ENCODE results near the gene NR3C1.

The NR3C1 gene

DNA sequence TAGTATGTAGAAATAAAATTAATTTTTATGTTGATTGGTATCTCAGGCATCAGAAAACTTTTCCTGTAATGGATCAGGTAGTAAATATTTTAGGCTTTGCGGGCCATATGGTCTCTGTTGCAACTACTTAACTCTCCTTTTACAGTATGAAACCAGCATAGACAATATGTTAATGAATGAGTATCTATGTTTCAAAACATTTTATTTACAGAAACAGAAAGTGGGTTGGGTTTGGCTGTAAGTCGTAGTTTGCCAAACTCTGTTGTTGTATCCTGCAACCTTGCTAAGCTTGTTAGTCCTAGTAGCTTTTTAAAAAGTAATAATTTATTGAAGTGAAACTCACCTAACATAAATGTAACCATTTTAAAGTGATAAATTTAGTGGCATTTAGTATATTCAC is 132.1 kb downstream of the NR3C1 start:
- no peaks in the 10 kb centered on the region for H3K36me3 ChIP-seq
- H3K4me1 ChIP-seq: no peaks in the 10 kb centered on the region
- H3K9me3 ChIP-seq: no peaks in the 10 kb centered on the region
- no peak for DNase-seq
- TF ChIP-seq, protein P1, sequence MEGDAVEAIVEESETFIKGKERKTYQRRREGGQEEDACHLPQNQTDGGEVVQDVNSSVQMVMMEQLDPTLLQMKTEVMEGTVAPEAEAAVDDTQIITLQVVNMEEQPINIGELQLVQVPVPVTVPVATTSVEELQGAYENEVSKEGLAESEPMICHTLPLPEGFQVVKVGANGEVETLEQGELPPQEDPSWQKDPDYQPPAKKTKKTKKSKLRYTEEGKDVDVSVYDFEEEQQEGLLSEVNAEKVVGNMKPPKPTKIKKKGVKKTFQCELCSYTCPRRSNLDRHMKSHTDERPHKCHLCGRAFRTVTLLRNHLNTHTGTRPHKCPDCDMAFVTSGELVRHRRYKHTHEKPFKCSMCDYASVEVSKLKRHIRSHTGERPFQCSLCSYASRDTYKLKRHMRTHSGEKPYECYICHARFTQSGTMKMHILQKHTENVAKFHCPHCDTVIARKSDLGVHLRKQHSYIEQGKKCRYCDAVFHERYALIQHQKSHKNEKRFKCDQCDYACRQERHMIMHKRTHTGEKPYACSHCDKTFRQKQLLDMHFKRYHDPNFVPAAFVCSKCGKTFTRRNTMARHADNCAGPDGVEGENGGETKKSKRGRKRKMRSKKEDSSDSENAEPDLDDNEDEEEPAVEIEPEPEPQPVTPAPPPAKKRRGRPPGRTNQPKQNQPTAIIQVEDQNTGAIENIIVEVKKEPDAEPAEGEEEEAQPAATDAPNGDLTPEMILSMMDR (IDR thresholded peaks at IDR 0.05): no peak
- intact Hi-C loops (cut with DNase I; ENCODE audit: low total_unique reads): no loop called here
- H3K27ac ChIP-seq: no peak overlapping the region
- H3K27me3 ChIP-seq: no peaks in the 10 kb centered on the region
- no peak overlapping the region for H3K4me3 ChIP-seq

DNA sequence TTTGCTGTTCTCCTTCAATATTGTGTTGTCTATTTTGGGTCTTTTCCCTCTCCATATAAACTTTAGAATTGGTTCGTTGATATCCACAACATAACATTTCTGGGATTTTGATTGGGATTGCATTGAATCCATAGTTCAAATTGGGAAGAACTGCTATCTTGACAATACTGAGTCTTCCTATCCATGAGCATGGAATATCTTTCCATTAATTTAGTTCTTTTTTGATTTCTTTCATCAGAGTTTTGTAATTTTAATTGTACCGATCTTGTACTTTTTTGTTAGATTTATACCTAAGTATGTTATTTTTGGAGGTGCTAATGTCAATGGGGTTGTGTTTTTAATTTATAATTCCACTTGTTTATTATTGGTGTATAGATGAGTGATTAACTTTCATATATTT is 135.1 kb downstream of the NR3C1 start:
- TF ChIP-seq, protein P1 (IDR thresholded peaks at IDR 0.05): no peak
- Histone ChIP-seq H3K36me3 (no peaks in the 10 kb centered on the region), H3K9me3 (peaks cover 0 to 3% (median 0%) of the 10 kb centered on the region in 3 donors), H3K27me3 (no peaks in the 10 kb centered on the region), H3K4me1 (no peaks in the 10 kb centered on the region), H3K27ac (no peak overlapping the region), H3K4me3 (no peak overlapping the region)
- intact Hi-C loops (cut with DNase I; ENCODE audit: low total_unique reads): no loop called here
- DNase-seq: no peak

DNA sequence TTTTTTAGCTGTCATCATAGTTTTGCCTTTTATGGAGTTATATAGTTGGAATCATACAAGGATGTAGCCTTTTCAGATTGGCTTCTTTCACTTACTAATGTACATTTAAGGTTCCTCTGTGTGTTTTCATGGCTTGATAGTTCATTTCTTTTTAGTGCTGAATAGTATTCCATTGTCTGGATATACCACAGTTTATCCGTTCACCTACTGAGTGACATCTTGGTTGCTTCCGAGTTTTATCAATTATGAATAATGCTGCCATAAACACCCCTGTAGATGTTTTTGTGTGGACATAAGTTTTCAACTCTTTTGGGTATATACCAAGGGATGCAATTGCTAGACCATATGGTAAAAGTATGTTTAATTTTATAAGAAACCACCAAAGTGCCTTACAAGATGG is 136.3 kb downstream of the NR3C1 start:
- DNase-seq: no peak
- no peaks in the 10 kb centered on the region for H3K27me3 ChIP-seq
- TF ChIP-seq, protein P1 (IDR thresholded peaks at IDR 0.05): no peak
- no peak overlapping the region for H3K27ac ChIP-seq
- H3K36me3 ChIP-seq: no peaks in the 10 kb centered on the region
- H3K9me3 ChIP-seq: peaks cover 0 to 3% (median 0%) of the 10 kb centered on the region in 3 donors
- no peak overlapping the region for H3K4me3 ChIP-seq
- H3K4me1 ChIP-seq: no peaks in the 10 kb centered on the region
- intact Hi-C loops (cut with DNase I; ENCODE audit: low total_unique reads): no loop called here

DNA sequence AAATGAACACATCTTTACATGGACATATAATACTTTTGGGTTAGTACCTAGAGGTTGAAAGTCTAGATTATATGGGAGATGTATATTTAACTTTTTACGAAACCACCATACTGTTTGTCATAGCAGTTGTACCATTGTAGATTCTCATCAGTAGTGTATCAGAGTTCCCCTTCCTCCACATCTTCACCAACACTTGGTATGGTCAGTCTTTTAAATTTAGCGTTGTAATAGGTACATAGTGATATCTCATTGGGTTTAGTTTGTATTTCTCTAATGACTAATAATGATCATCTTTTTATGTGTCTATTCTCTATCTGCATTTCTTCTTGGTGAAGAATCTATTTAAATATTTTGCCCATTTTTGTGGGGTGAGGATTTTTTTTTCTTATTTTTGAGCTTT is 137.5 kb downstream of the NR3C1 start:
- no peaks in the 10 kb centered on the region for H3K4me1 ChIP-seq
- no peak overlapping the region for H3K4me3 ChIP-seq
- no peaks in the 10 kb centered on the region for H3K36me3 ChIP-seq
- H3K27me3 ChIP-seq: no peaks in the 10 kb centered on the region
- TF ChIP-seq, protein P1 (IDR thresholded peaks at IDR 0.05): no peak
- H3K9me3 ChIP-seq: peaks cover 0 to 3% (median 0%) of the 10 kb centered on the region in 3 donors
- no peak for DNase-seq
- H3K27ac ChIP-seq: no peak overlapping the region
- intact Hi-C loops (cut with DNase I; ENCODE audit: low total_unique reads): no loop called here

DNA sequence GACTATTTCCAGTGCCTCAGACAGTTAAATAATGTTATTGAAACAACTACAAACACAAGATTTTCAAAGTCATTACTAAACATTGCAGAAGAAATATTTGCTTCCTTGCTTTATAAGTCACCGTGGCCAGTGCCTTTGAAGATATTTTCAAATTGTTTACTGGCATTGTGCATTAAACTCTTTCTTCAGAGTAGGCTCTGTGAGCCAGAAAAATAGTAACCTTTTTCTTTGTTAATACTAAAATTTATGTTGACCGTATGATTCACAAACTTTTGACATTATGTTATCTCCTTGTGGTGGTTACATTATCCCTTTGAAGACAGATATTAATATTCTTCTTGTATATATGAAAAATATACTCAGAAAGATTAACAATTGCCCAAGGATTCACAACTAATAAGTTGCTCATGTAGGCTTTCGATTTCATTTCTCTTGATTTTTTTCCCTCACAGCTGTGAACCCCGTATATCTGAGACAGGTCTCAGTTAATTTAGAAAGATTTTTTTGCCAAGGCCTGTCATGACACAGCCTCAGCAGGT is 140.1 kb downstream of the NR3C1 start:
- Histone ChIP-seq H3K4me3 (no peak overlapping the region), H3K9me3 (peaks cover 0 to 3% (median 0%) of the 10 kb centered on the region in 3 donors)
- DNase-seq: no peak

More for the DNA sequence above, 140.1 kb downstream of the NR3C1 start:
- Histone ChIP-seq H3K27me3 (no peaks in the 10 kb centered on the region), H3K4me1 (no peaks in the 10 kb centered on the region), H3K27ac (no peak overlapping the region), H3K36me3 (no peaks in the 10 kb centered on the region)
- TF ChIP-seq, protein P1 (IDR thresholded peaks at IDR 0.05): no peak
- intact Hi-C loops (cut with DNase I; ENCODE audit: low total_unique reads): no loop called here

Measured in tibial artery (tissue), 4 donors.